ENCODE data around the gene HHATL.

HHATL gene

GRCh38 chr3:42704136-42704841 lies 1.7 kb upstream of the HHATL start:
- Histone ChIP-seq H3K9me3 (ENCODE audit: control insufficient read depth, insufficient read depth, low read depth, low read length) (no peaks in the 10 kb centered on the region), H3K27ac (ENCODE audit: low read depth, low read length) (no peak overlapping the region), H3K4me3 (ENCODE audit: low read depth, low read length) (no peak overlapping the region), H3K27me3 (ENCODE audit: control insufficient read depth, insufficient read depth, low read length) (no peaks in the 10 kb centered on the region), H3K9ac (ENCODE audit: low read length) (no peak overlapping the region), H3K4me1 (ENCODE audit: control insufficient read depth, insufficient read depth, low read length) (no peaks in the 10 kb centered on the region), H3K36me3 (ENCODE audit: control insufficient read depth, insufficient read depth, low read length) (no peaks in the 10 kb centered on the region)

- Histone ChIP-seq H3K4me1 (ENCODE audit: control insufficient read depth, insufficient read depth, low read length) (no peaks in the 10 kb centered on the region), H3K27me3 (ENCODE audit: control insufficient read depth, insufficient read depth, low read length) (no peaks in the 10 kb centered on the region), H3K9me3 (ENCODE audit: control insufficient read depth, insufficient read depth, low read depth, low read length) (no peaks in the 10 kb centered on the region), H3K9ac (ENCODE audit: low read length) (no peak overlapping the region), H3K36me3 (ENCODE audit: control insufficient read depth, insufficient read depth, low read length) (no peaks in the 10 kb centered on the region), H3K27ac (ENCODE audit: low read depth, low read length) (no peak overlapping the region), H3K4me3 (ENCODE audit: low read depth, low read length) (no peak overlapping the region)
These were observed 1.1 kb upstream of the HHATL start for GRCh38 chr3:42703695-42704025.

GRCh38 chr3:42702982-42703694 lies 540 bp upstream of the HHATL start:
- Histone ChIP-seq H3K9ac (ENCODE audit: low read length) (no peak overlapping the region), H3K27ac (ENCODE audit: low read depth, low read length) (no peak overlapping the region), H3K4me1 (ENCODE audit: control insufficient read depth, insufficient read depth, low read length) (no peaks in the 10 kb centered on the region), H3K9me3 (ENCODE audit: control insufficient read depth, insufficient read depth, low read depth, low read length) (no peaks in the 10 kb centered on the region), H3K27me3 (ENCODE audit: control insufficient read depth, insufficient read depth, low read length) (no peaks in the 10 kb centered on the region), H3K4me3 (ENCODE audit: low read depth, low read length) (no peak overlapping the region), H3K36me3 (ENCODE audit: control insufficient read depth, insufficient read depth, low read length) (no peaks in the 10 kb centered on the region)

GRCh38 chr3:42701371-42702065 lies 1.1 kb downstream of the HHATL start:
- Histone ChIP-seq H3K9ac (ENCODE audit: low read length) (no peak overlapping the region), H3K9me3 (ENCODE audit: control insufficient read depth, insufficient read depth, low read depth, low read length) (no peaks in the 10 kb centered on the region), H3K36me3 (ENCODE audit: control insufficient read depth, insufficient read depth, low read length) (no peaks in the 10 kb centered on the region), H3K27me3 (ENCODE audit: control insufficient read depth, insufficient read depth, low read length) (0 out of 2 replicates have a peak, but pooled peaks cover 3% of the 10 kb centered on the region), H3K27ac (ENCODE audit: low read depth, low read length) (no peak overlapping the region), H3K4me3 (ENCODE audit: low read depth, low read length) (no peak overlapping the region), H3K4me1 (ENCODE audit: control insufficient read depth, insufficient read depth, low read length) (no peaks in the 10 kb centered on the region)

GRCh38 chr3:42700366-42701288 lies 2.0 kb downstream of the HHATL start:
- no peak overlapping the region for H3K4me3 ChIP-seq (ENCODE audit: low read depth, low read length)
- H3K27ac ChIP-seq (ENCODE audit: low read depth, low read length), result no peak overlapping the region
- no peaks in the 10 kb centered on the region for H3K9me3 ChIP-seq (ENCODE audit: control insufficient read depth, insufficient read depth, low read depth, low read length)
- H3K9ac ChIP-seq (ENCODE audit: low read length), result no peak overlapping the region
- no peaks in the 10 kb centered on the region for H3K4me1 ChIP-seq (ENCODE audit: control insufficient read depth, insufficient read depth, low read length)
- H3K27me3 ChIP-seq (ENCODE audit: control insufficient read depth, insufficient read depth, low read length), result 0 out of 2 replicates have a peak, but pooled peaks cover 3% of the 10 kb centered on the region
- H3K36me3 ChIP-seq (ENCODE audit: control insufficient read depth, insufficient read depth, low read length), result no peaks in the 10 kb centered on the region

GRCh38 chr3:42699511-42699971 lies 3.1 kb downstream of the HHATL start:
- H3K27ac ChIP-seq (ENCODE audit: low read depth, low read length), result no peak overlapping the region
- no peaks in the 10 kb centered on the region for H3K36me3 ChIP-seq (ENCODE audit: control insufficient read depth, insufficient read depth, low read length)
- no peak overlapping the region for H3K9ac ChIP-seq (ENCODE audit: low read length)
- H3K4me1 ChIP-seq (ENCODE audit: control insufficient read depth, insufficient read depth, low read length), result no peaks in the 10 kb centered on the region
- H3K9me3 ChIP-seq (ENCODE audit: control insufficient read depth, insufficient read depth, low read depth, low read length), result no peaks in the 10 kb centered on the region
- no peak overlapping the region for H3K4me3 ChIP-seq (ENCODE audit: low read depth, low read length)
- 0 out of 2 replicates have a peak, but pooled peaks cover 3% of the 10 kb centered on the region for H3K27me3 ChIP-seq (ENCODE audit: control insufficient read depth, insufficient read depth, low read length)

- no peak overlapping the region for H3K27ac ChIP-seq (ENCODE audit: low read depth, low read length)
- 0 out of 2 replicates have a peak, but pooled peaks cover 3% of the 10 kb centered on the region for H3K27me3 ChIP-seq (ENCODE audit: control insufficient read depth, insufficient read depth, low read length)
- H3K4me3 ChIP-seq (ENCODE audit: low read depth, low read length), result no peak overlapping the region
- no peaks in the 10 kb centered on the region for H3K9me3 ChIP-seq (ENCODE audit: control insufficient read depth, insufficient read depth, low read depth, low read length)
- H3K36me3 ChIP-seq (ENCODE audit: control insufficient read depth, insufficient read depth, low read length), result no peaks in the 10 kb centered on the region
- H3K9ac ChIP-seq (ENCODE audit: low read length), result no peak overlapping the region
- H3K4me1 ChIP-seq (ENCODE audit: control insufficient read depth, insufficient read depth, low read length), result no peaks in the 10 kb centered on the region
These were observed 3.7 kb downstream of the HHATL start for GRCh38 chr3:42698911-42699230.

- Histone ChIP-seq H3K9ac (ENCODE audit: low read length) (no peak overlapping the region), H3K36me3 (ENCODE audit: control insufficient read depth, insufficient read depth, low read length) (no peaks in the 10 kb centered on the region), H3K9me3 (ENCODE audit: control insufficient read depth, insufficient read depth, low read depth, low read length) (no peaks in the 10 kb centered on the region), H3K27ac (ENCODE audit: low read depth, low read length) (no peak overlapping the region), H3K4me3 (ENCODE audit: low read depth, low read length) (no peak overlapping the region), H3K4me1 (ENCODE audit: control insufficient read depth, insufficient read depth, low read length) (no peaks in the 10 kb centered on the region), H3K27me3 (ENCODE audit: control insufficient read depth, insufficient read depth, low read length) (0 out of 2 replicates have a peak, but pooled peaks cover 3% of the 10 kb centered on the region)
These were observed 4.2 kb downstream of the HHATL start for GRCh38 chr3:42698216-42698910.

GRCh38 chr3:42697289-42698051 lies 5.1 kb downstream of the HHATL start:
- Histone ChIP-seq H3K9ac (ENCODE audit: low read length) (no peak overlapping the region), H3K4me3 (ENCODE audit: low read depth, low read length) (no peak overlapping the region), H3K4me1 (ENCODE audit: control insufficient read depth, insufficient read depth, low read length) (no peaks in the 10 kb centered on the region), H3K27ac (ENCODE audit: low read depth, low read length) (no peak overlapping the region), H3K27me3 (ENCODE audit: control insufficient read depth, insufficient read depth, low read length) (0 out of 2 replicates have a peak, but pooled peaks cover 3% of the 10 kb centered on the region), H3K36me3 (ENCODE audit: control insufficient read depth, insufficient read depth, low read length) (no peaks in the 10 kb centered on the region), H3K9me3 (ENCODE audit: control insufficient read depth, insufficient read depth, low read depth, low read length) (no peaks in the 10 kb centered on the region)

Data from HUES6 (cell line).